ENCODE measurements around the gene ATN1.

The ATN1 gene

GRCh38 chr12:6928703-6929407 is 1.1 kb downstream of the ATN1 start:
- DNase-seq (ENCODE audit: low spot score) = no peak

- no peak for DNase-seq (ENCODE audit: low spot score)
These were observed 2.0 kb downstream of the ATN1 start for GRCh38 chr12:6929466-6930452.

- no peak for DNase-seq (ENCODE audit: low spot score)
These were observed 5.0 kb downstream of the ATN1 start for GRCh38 chr12:6932766-6933165.

- DNase-seq (ENCODE audit: low spot score) = no peak
These were observed 6.4 kb downstream of the ATN1 start for GRCh38 chr12:6934110-6934509.

- no peak for DNase-seq (ENCODE audit: low spot score)
These were observed 7.8 kb downstream of the ATN1 start for GRCh38 chr12:6935371-6936193.

- DNase-seq (ENCODE audit: low spot score) = no peak
These were observed 8.5 kb downstream of the ATN1 start for GRCh38 chr12:6936194-6936635.

GRCh38 chr12:6936636-6937480 is 9.1 kb downstream of the ATN1 start:
- no peak for DNase-seq (ENCODE audit: low spot score)

- peak; percentile 89 for DNase-seq (ENCODE audit: low spot score)
These were observed 10.0 kb downstream of the ATN1 start for GRCh38 chr12:6937481-6938352.

- DNase-seq (ENCODE audit: low spot score) = no peak
These were observed 10.8 kb downstream of the ATN1 start for GRCh38 chr12:6938353-6939190.

GRCh38 chr12:6939191-6939540 is 11.4 kb downstream of the ATN1 start:
- no peak for DNase-seq (ENCODE audit: low spot score)

- no peak for DNase-seq (ENCODE audit: low spot score)
These were observed 13.5 kb downstream of the ATN1 start for GRCh38 chr12:6941267-6941666.

- no peak for DNase-seq (ENCODE audit: low spot score)
These were observed 14.0 kb downstream of the ATN1 start for GRCh38 chr12:6941782-6942181.

GRCh38 chr12:6942331-6942665 is 14.5 kb downstream of the ATN1 start:
- DNase-seq (ENCODE audit: low spot score) = no peak

- peak; percentile 98 for DNase-seq (ENCODE audit: low spot score)
These were observed 15.6 kb downstream of the ATN1 start for GRCh38 chr12:6943389-6943721.

GRCh38 chr12:6943722-6944380 is 16.1 kb downstream of the ATN1 start, which contains the start of the genes C12orf57 and RNU7-1:
Gene C12orf57, plus strand, starts transcription at chr12:6944022. Its CDS starts 100 bp downstream, at chr12:6944122.
Gene RNU7-1, plus strand, starts transcription at chr12:6943816.
- DNase-seq (ENCODE audit: low spot score) = peak; percentile 85

GRCh38 chr12:6944381-6945186 is 16.8 kb downstream of the ATN1 start:
- peak; percentile 93 for DNase-seq (ENCODE audit: low spot score)

- no peak for DNase-seq (ENCODE audit: low spot score)
These were observed 17.9 kb downstream of the ATN1 start for GRCh38 chr12:6945613-6946012.

Data from hepatic stellate cell (primary cell).